ENCODE measurements around the gene NET1.

NET1 gene

DNA sequence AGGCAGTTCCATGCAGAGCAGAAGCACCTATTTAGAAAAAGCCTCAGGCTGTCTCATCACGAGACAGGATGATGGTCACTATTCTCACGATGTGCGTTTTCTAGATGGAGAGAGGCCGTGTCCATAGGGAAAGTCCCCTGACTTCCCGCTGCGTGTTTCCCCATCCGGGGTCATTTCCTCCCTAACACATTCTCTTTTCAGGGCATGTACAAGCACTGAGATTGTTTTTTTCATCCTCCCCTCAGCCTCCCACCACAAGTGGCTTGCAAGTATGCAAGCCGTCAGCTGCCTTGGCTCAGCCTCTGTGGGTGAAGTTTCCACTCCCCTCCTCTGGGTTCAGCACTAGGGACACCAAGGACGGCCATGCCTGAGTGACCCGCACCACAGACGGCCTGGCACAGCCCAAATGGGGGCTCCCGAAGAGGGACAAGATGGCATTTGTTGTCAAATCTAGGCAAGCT is 89.7 kb downstream of the NET1 start:
- DNase-seq (ENCODE audit: low read depth in 3 of 3), result no peak

DNA sequence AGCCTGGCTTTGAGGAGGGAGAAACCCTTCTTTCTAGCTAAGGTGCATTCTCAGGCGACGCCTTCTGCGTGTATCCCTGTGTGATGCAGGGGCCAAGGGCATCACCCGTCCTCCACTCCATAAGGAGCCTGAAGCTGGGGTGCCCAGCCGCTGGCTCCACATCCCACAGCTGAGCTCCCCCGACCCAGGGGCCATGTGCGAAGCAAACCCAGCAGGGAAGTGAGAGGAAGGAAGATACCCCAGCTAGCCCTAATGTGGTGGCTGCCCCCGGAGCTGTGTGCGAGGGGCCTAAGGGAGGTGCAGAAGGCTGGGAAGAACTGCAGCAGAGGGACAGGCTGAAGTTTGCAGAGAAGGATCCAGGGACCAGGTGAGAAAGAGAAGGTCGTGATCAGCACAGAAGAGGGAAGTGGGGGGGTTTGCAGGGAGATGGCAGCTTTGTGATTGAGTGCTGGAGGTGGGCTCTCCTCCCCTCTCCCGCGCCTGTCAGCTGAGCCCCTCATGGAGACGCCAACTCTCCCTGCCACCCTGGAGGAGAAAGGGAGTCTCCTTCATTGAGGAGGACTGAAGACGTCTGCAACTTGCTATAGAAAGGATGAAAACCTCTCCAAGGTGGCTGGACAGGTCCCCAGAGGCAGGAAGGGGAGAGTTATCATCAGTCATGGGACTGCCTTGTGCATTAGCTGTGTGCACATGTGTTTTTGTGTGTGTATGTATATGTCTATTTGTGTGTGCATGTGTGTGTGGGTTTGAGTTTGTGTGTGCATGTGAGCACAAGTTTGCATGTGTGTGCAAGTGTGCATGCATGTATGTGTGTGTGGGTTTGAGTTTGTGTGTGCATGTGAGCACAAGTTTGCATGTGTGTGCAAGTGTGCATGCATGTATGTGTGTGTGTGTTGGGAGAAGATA is 90.5 kb downstream of the NET1 start:
- no peak for DNase-seq (ENCODE audit: low read depth in 3 of 3)

GRCh38 chr10:5503477-5503835 is 91.1 kb downstream of the NET1 start:
- DNase-seq (ENCODE audit: low read depth in 3 of 3), result no peak

DNA sequence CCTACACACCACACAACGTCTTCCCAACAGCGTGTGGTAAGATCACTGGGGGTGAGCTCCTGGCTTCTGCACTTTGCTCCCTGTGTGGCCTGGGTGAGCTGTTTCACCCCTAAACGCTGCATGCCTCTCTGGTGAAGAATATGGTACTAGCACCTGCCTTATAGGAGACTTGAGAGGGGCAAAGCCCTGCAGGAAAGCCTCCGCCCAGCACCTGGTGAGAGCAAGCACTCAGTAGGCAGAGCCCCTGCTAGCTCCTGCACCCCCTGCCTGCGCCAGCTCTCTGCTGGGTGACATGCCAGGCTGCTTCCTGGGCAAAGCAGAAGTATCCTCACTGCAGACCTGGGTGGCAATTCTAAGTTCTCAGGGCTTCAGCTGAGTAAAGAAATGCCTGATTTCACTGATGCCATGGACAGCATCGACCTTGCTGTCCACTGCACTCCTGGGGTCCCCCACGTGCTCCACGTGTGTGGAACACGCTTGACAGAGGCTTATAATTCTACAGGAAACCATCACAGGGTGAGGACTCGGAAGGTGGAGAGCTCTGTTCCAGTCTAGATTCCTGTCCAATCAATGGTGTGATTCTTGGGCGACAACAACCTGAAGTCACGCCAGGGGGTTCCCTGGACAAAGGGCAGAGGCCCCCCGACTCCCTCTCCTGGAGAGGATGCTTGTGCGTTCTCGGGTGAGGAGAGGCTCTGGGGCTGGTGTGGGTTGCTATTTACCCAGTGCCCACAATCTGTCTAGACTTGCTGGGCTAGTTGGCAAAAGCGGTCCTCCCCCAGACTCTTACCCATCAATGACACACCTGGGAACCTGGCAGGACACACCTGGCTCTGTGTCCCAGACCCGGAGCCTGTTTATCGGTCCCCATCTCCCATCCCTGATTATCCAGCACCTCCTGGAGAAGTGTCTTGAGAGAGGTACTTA is 92.1 kb downstream of the NET1 start:
- no peak for DNase-seq (ENCODE audit: low read depth in 3 of 3)

- DNase-seq (ENCODE audit: low read depth in 3 of 3), result no peak
These were observed 93.9 kb downstream of the NET1 start for GRCh38 chr10:5506246-5506645.

GRCh38 chr10:5506751-5507648 is 94.6 kb downstream of the NET1 start:
- DNase-seq (ENCODE audit: low read depth in 3 of 3), result no peak

DNA sequence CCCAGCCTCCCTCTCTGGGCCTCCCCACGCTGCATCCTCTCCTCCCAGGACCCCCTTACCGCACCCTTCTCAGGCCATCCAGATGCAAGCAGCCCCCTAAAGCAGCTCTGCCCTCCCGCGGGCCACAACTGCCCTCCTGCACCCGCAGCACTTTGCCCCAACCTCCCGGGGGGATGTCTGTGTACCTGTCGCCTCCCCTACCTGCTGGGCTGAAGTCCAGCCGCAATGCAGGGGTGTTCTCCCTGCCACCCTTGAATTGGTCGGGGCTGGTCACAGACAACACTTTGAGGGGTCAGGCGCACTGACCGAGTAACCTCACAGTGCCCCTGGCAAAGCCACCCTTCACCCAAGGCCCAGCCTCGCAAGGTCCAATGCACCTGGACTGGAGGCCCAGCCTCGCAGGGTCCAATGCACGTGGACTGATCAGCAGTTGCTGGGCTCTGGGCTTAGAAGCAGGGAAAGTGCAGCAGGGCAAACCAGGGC is 95.3 kb downstream of the NET1 start:
- DNase-seq (ENCODE audit: low read depth in 3 of 3), result no peak

- DNase-seq (ENCODE audit: low read depth in 3 of 3), result no peak
These were observed 95.8 kb downstream of the NET1 start for GRCh38 chr10:5508161-5508604.

Measured in stimulated activated CD4-positive, alpha-beta T cell treated with anti-CD3 and anti-CD28 coated beads, TNF-alpha, amount 100 ng/mL, for 48 hours (primary cell).